ENCODE data around the gene PWP1.

PWP1 gene

GRCh38 chr12:107662484-107662883, 23.1 kb upstream of the PWP1 start:
- no peak overlapping the region for H2AFZ ChIP-seq (ENCODE audit: low read length)
- TF ChIP-seq EZH2 (optimal IDR thresholded peaks at IDR 0.05; ENCODE audit: low read depth, low read length) (no peak), CTCF (IDR thresholded peaks at IDR 0.05; ENCODE audit: low read length) (no peak), EZH2phosphoT487 (IDR thresholded peaks at IDR 0.05; ENCODE audit: low read length) (no peak)
- H4K20me1 ChIP-seq (ENCODE audit: insufficient read depth, low read length) = no peaks in the 10 kb centered on the region
- DNase-seq = no peak
- H3K4me2 ChIP-seq (ENCODE audit: low read depth, low read length) = no peak overlapping the region
- H3F3A ChIP-seq (ENCODE audit: insufficient read depth, low read length) = no peaks in the 10 kb centered on the region
- no peaks in the 10 kb centered on the region for H3K79me2 ChIP-seq (ENCODE audit: low read length)
- no peak overlapping the region for H3K27ac ChIP-seq (ENCODE audit: low read length)
- no peak overlapping the region for H3K4me3 ChIP-seq (ENCODE audit: low read length)
- no peaks in the 10 kb centered on the region for H3K9me2 ChIP-seq (replicated peaks; ENCODE audit: insufficient read depth, low read length)
- H3K4me1 ChIP-seq (ENCODE audit: low read length) = no peaks in the 10 kb centered on the region
- H3K36me3 ChIP-seq (replicated peaks; ENCODE audit: insufficient read depth, low read length) = no peaks in the 10 kb centered on the region
- H3K9ac ChIP-seq (ENCODE audit: low read length) = no peak overlapping the region
- no peaks in the 10 kb centered on the region for H3K9me3 ChIP-seq (replicated peaks; ENCODE audit: insufficient read depth, low read length)
- no peaks in the 10 kb centered on the region for H3K27me3 ChIP-seq (replicated peaks; ENCODE audit: insufficient read depth, low read length)

DNA sequence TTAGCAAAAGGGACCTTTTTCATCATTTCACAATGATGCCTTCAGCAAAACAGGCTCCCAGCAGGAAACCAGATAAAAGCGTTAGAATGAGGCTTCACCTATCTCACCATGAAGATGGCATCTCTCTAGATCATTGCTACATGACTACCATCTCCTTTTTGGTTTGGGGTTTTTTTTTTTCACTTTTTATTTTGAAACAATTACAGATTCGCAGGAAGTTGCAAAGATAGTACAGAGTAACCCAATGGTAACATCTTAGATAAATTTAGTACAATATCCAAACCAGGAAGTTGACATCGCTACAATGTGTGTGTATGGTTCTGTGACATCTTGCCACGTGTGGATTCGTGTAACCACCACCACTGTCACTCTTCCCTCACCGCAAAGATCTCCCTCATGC, 22.3 kb upstream of the PWP1 start:
- H4K20me1 ChIP-seq (ENCODE audit: insufficient read depth, low read length) = no peaks in the 10 kb centered on the region
- no peaks in the 10 kb centered on the region for H3K9me3 ChIP-seq (replicated peaks; ENCODE audit: insufficient read depth, low read length)
- no peaks in the 10 kb centered on the region for H3F3A ChIP-seq (ENCODE audit: insufficient read depth, low read length)
- no peaks in the 10 kb centered on the region for H3K9me2 ChIP-seq (replicated peaks; ENCODE audit: insufficient read depth, low read length)
- no peak overlapping the region for H3K4me2 ChIP-seq (ENCODE audit: low read depth, low read length)
- no peak overlapping the region for H3K4me3 ChIP-seq (ENCODE audit: low read length)
- no peaks in the 10 kb centered on the region for H3K36me3 ChIP-seq (replicated peaks; ENCODE audit: insufficient read depth, low read length)
- no peak for DNase-seq
- no peak for TF ChIP-seq EZH2phosphoT487 (IDR thresholded peaks at IDR 0.05; ENCODE audit: low read length)
- no peak for TF ChIP-seq EZH2 (optimal IDR thresholded peaks at IDR 0.05; ENCODE audit: low read depth, low read length)
- no peak for TF ChIP-seq CTCF (IDR thresholded peaks at IDR 0.05; ENCODE audit: low read length)
- no peaks in the 10 kb centered on the region for H3K4me1 ChIP-seq (ENCODE audit: low read length)
- H2AFZ ChIP-seq (ENCODE audit: low read length) = no peak overlapping the region
- no peaks in the 10 kb centered on the region for H3K27me3 ChIP-seq (replicated peaks; ENCODE audit: insufficient read depth, low read length)
- no peaks in the 10 kb centered on the region for H3K79me2 ChIP-seq (ENCODE audit: low read length)
- H3K27ac ChIP-seq (ENCODE audit: low read length) = no peak overlapping the region
- H3K9ac ChIP-seq (ENCODE audit: low read length) = no peak overlapping the region

DNA sequence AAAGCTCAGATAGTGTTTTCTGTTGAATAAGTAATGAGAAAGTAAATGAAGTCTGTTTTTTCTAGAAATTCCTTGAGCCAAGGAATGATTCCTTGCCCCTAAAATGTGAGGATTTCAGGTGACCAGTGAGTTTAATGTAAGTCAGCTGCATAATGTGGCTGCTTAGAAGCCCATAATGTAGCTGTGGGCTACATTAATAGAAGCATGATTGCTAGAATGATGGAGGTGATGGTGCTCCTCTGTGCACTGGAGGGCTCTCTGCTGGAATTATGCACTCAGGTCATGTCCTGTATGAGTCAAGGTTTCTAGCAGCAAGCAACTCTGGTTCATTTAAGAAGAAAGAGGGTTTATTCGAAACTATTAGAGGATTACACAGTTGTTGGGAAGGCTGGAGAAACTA, 19.6 kb upstream of the PWP1 start:
- Histone ChIP-seq H3K4me1 (ENCODE audit: low read length) (peaks cover 7% of the 10 kb centered on the region), H3K27me3 (replicated peaks; ENCODE audit: insufficient read depth, low read length) (no peaks in the 10 kb centered on the region), H3K4me3 (ENCODE audit: low read length) (no peak overlapping the region)

More for the DNA sequence above, 19.6 kb upstream of the PWP1 start:
- no peaks in the 10 kb centered on the region for H3K36me3 ChIP-seq (replicated peaks; ENCODE audit: insufficient read depth, low read length)
- no peak overlapping the region for H3K27ac ChIP-seq (ENCODE audit: low read length)
- H3K9me2 ChIP-seq (replicated peaks; ENCODE audit: insufficient read depth, low read length) = no peaks in the 10 kb centered on the region
- DNase-seq = no peak
- no peaks in the 10 kb centered on the region for H3K9me3 ChIP-seq (replicated peaks; ENCODE audit: insufficient read depth, low read length)
- H3F3A ChIP-seq (ENCODE audit: insufficient read depth, low read length) = peaks cover 7% of the 10 kb centered on the region
- no peak overlapping the region for H2AFZ ChIP-seq (ENCODE audit: low read length)
- no peaks in the 10 kb centered on the region for H4K20me1 ChIP-seq (ENCODE audit: insufficient read depth, low read length)
- no peaks in the 10 kb centered on the region for H3K79me2 ChIP-seq (ENCODE audit: low read length)
- no peak overlapping the region for H3K9ac ChIP-seq (ENCODE audit: low read length)
- TF ChIP-seq CTCF (IDR thresholded peaks at IDR 0.05; ENCODE audit: low read length) = no peak
- no peak for TF ChIP-seq EZH2phosphoT487 (IDR thresholded peaks at IDR 0.05; ENCODE audit: low read length)
- TF ChIP-seq EZH2 (optimal IDR thresholded peaks at IDR 0.05; ENCODE audit: low read depth, low read length) = no peak
- H3K4me2 ChIP-seq (ENCODE audit: low read depth, low read length) = no peak overlapping the region

Data from MM.1S (cell line).